Measurements from ENCODE around the gene SLC35F1.

SLC35F1 gene

DNA sequence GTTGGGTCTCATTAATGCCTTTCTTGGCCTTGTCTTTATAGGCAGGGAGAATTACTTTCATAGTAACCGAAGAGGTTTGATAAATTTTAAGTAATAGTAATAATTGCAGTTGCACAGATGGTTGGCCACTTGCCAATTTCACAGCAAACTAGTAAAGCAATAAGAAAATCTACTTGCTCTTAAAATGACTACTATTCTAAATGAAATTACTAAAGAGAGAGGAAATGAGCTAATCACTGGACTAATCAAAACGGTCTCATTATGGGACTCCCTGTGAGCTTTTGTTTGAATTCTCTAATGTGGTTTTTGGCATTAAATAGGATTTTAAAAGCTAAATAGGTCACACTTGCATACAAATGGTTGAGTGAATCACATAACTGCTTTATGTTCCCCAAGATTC is 413.6 kb downstream of the SLC35F1 start:
- Histone ChIP-seq H3K27me3 (ENCODE audit: control insufficient read depth, insufficient read depth, low read length) (no peaks in the 10 kb centered on the region), H3K9ac (ENCODE audit: low read length) (no peak overlapping the region), H3K27ac (ENCODE audit: low read depth, low read length) (no peak overlapping the region), H3K4me1 (ENCODE audit: control insufficient read depth, insufficient read depth, low read length) (peaks cover 40% of the 10 kb centered on the region), H3K4me3 (ENCODE audit: low read length) (no peak overlapping the region), H3K36me3 (ENCODE audit: control insufficient read depth, insufficient read depth, low read length) (no peaks in the 10 kb centered on the region)

DNA sequence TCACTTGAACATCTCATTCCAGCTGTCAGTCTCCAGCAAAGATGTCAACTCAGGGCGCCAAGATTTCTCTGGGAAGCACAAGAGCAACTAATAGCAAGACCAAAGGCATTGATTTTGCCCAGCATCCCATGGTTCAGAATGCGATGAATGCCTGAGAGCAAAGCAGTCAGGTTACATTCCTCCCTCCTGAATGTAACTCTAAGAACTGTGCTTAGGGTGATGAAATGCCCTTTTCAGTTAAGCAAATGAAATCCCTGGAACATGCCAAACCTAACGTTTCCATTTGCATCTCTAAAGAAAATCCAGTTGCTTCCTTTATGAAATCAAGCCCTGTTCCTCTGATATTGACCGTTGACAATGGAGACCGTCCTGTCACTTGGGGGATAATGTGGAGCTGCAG is 417.1 kb downstream of the SLC35F1 start:
- H3K36me3 ChIP-seq (ENCODE audit: control insufficient read depth, insufficient read depth, low read length), result no peaks in the 10 kb centered on the region
- peaks cover 29% of the 10 kb centered on the region for H3K4me1 ChIP-seq (ENCODE audit: control insufficient read depth, insufficient read depth, low read length)
- no peak overlapping the region for H3K4me3 ChIP-seq (ENCODE audit: low read length)
- H3K9ac ChIP-seq (ENCODE audit: low read length), result no peak overlapping the region
- H3K27me3 ChIP-seq (ENCODE audit: control insufficient read depth, insufficient read depth, low read length), result no peaks in the 10 kb centered on the region
- no peak overlapping the region for H3K27ac ChIP-seq (ENCODE audit: low read depth, low read length)

- Histone ChIP-seq H3K4me3 (ENCODE audit: low read length) (no peak overlapping the region), H3K27ac (ENCODE audit: low read depth, low read length) (peak overlapping the region; percentile 73), H3K36me3 (ENCODE audit: control insufficient read depth, insufficient read depth, low read length) (no peaks in the 10 kb centered on the region), H3K4me1 (ENCODE audit: control insufficient read depth, insufficient read depth, low read length) (peaks cover 21% of the 10 kb centered on the region), H3K9ac (ENCODE audit: low read length) (no peak overlapping the region), H3K27me3 (ENCODE audit: control insufficient read depth, insufficient read depth, low read length) (no peaks in the 10 kb centered on the region)
These were observed 418.3 kb downstream of the SLC35F1 start for GRCh38 chr6:118325220-118325860.

DNA sequence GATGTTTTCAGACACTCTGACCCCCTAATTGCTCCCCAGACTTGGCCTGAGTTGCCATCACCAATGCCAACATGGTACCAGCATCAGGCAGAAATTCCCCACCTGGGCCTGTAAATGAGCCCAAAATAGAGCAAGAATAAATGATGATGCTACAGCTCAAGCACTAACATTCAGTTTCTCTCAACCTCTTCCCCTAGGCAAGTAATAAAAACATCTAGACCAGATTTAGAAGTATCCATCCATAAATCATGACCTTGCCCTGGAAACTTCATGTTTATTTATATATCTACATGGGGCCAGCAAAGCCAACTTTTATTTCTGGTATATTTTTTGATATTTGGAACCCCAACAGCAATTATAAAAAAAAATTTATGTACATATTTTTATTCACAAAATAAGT is 419.6 kb downstream of the SLC35F1 start:
- Histone ChIP-seq H3K27ac (ENCODE audit: low read depth, low read length) (peak overlapping the region; percentile 16), H3K9ac (ENCODE audit: low read length) (no peak overlapping the region), H3K36me3 (ENCODE audit: control insufficient read depth, insufficient read depth, low read length) (no peaks in the 10 kb centered on the region), H3K27me3 (ENCODE audit: control insufficient read depth, insufficient read depth, low read length) (no peaks in the 10 kb centered on the region), H3K4me3 (ENCODE audit: low read length) (no peak overlapping the region), H3K4me1 (ENCODE audit: control insufficient read depth, insufficient read depth, low read length) (peaks cover 18% of the 10 kb centered on the region)

DNA sequence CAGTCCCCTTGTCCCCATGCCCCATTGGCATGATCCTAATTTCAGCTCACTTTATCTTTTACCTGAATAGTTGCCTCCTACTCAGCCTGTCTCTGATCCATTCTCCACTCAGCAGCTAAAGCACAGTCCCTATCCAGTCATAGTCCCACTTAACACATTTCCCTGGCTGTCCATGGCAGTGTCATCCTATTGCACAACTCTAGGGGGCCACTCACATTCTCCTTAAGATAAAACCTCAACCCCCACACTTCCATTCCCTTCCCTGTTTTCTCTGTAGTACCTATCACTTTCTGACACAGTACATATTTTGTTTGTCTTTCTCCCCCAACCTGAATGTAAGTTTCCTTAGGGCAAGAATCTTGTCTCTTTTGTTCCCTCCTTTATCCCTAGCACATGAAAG is 420.2 kb downstream of the SLC35F1 start:
- Histone ChIP-seq H3K27ac (ENCODE audit: low read depth, low read length) (peak overlapping the region; percentile 66), H3K4me1 (ENCODE audit: control insufficient read depth, insufficient read depth, low read length) (peaks cover 18% of the 10 kb centered on the region), H3K4me3 (ENCODE audit: low read length) (no peak overlapping the region), H3K27me3 (ENCODE audit: control insufficient read depth, insufficient read depth, low read length) (no peaks in the 10 kb centered on the region), H3K9ac (ENCODE audit: low read length) (no peak overlapping the region), H3K36me3 (ENCODE audit: control insufficient read depth, insufficient read depth, low read length) (no peaks in the 10 kb centered on the region)

- no peaks in the 10 kb centered on the region for H3K36me3 ChIP-seq (ENCODE audit: control insufficient read depth, insufficient read depth, low read length)
- H3K9ac ChIP-seq (ENCODE audit: low read length), result no peak overlapping the region
- no peak overlapping the region for H3K27ac ChIP-seq (ENCODE audit: low read depth, low read length)
- peaks cover 11% of the 10 kb centered on the region for H3K4me1 ChIP-seq (ENCODE audit: control insufficient read depth, insufficient read depth, low read length)
- H3K27me3 ChIP-seq (ENCODE audit: control insufficient read depth, insufficient read depth, low read length), result no peaks in the 10 kb centered on the region
- no peak overlapping the region for H3K4me3 ChIP-seq (ENCODE audit: low read length)
These were observed 426.7 kb downstream of the SLC35F1 start for GRCh38 chr6:118333772-118334171.

DNA sequence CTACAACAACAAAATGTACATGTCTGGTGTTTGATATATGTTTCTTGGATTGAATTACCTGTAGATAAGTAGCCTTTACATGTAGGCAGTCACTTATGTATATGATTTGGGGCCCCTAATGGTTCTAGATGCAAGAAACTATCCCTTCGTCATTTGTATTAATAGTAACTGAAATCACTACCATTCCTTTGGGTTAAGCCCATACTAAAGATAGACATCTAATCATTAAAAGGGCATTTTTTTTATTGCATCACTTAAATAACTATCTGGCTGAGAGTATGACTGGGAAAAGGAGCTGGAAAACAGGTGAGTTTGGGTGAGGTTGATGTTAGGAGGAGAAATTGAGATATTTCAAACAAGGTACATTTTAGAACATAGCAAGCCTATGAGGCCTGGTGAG is 427.6 kb downstream of the SLC35F1 start:
- H3K4me1 ChIP-seq (ENCODE audit: control insufficient read depth, insufficient read depth, low read length), result peaks cover 11% of the 10 kb centered on the region
- no peak overlapping the region for H3K27ac ChIP-seq (ENCODE audit: low read depth, low read length)
- no peaks in the 10 kb centered on the region for H3K36me3 ChIP-seq (ENCODE audit: control insufficient read depth, insufficient read depth, low read length)
- H3K9ac ChIP-seq (ENCODE audit: low read length), result no peak overlapping the region
- no peaks in the 10 kb centered on the region for H3K27me3 ChIP-seq (ENCODE audit: control insufficient read depth, insufficient read depth, low read length)
- no peak overlapping the region for H3K4me3 ChIP-seq (ENCODE audit: low read length)

- Histone ChIP-seq H3K4me1 (ENCODE audit: control insufficient read depth, insufficient read depth, low read length) (peaks cover 11% of the 10 kb centered on the region), H3K4me3 (ENCODE audit: low read length) (no peak overlapping the region), H3K9ac (ENCODE audit: low read length) (no peak overlapping the region), H3K36me3 (ENCODE audit: control insufficient read depth, insufficient read depth, low read length) (no peaks in the 10 kb centered on the region), H3K27ac (ENCODE audit: low read depth, low read length) (no peak overlapping the region), H3K27me3 (ENCODE audit: control insufficient read depth, insufficient read depth, low read length) (no peaks in the 10 kb centered on the region)
These were observed 428.3 kb downstream of the SLC35F1 start for GRCh38 chr6:118335325-118335816.

- Histone ChIP-seq H3K36me3 (ENCODE audit: control insufficient read depth, insufficient read depth, low read length) (no peaks in the 10 kb centered on the region), H3K9ac (ENCODE audit: low read length) (no peak overlapping the region), H3K27me3 (ENCODE audit: control insufficient read depth, insufficient read depth, low read length) (no peaks in the 10 kb centered on the region), H3K27ac (ENCODE audit: low read depth, low read length) (no peak overlapping the region), H3K4me3 (ENCODE audit: low read length) (no peak overlapping the region), H3K4me1 (ENCODE audit: control insufficient read depth, insufficient read depth, low read length) (no peaks in the 10 kb centered on the region)
These were observed 437.1 kb downstream of the SLC35F1 start for GRCh38 chr6:118344014-118344670.

DNA sequence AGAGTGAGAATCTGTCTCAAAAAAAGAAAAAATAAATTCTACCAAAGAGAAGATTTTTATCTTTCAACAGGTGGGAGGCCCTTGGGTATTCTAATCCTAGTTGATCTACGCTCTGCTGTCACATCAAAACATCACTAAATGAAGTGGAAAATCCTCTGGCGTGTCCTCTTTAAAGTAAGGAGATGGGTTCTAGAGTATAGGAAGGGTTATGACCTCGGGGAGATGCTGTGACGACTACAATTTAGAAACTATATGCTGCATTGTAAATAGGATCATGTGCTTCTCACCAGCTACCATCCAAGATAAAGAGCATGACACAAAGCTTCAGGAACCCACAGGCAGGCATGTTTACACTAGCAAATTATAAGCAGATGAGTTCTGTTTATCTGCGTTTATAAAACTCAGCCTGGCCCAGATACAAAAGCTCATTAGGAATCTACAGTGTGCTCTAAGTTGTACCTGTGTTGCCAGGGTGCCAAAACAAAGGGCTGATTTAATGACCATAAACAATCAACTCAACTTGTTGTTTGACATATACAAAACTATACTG is 443.9 kb downstream of the SLC35F1 start:
- peak overlapping the region; percentile 10 for H3K27ac ChIP-seq (ENCODE audit: low read depth, low read length)

DNA sequence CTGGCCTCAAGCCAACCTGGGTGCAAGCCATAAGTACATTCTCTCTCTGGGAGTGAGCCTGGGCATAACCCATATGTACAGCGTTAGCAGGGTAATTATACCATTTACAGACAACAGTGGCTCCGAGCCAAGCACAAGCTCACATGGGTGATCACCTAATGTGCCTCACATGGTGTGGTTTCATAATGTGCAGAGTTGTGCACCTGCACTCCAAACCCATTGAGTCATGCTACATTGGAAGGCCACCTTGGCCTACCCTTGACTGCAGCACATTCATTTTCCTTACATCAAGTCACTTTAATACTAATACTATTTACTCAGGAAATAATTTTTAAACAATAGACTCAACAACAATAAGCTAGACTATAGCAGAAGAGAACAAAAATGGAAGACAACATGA is 446.5 kb downstream of the SLC35F1 start:
- H3K27ac ChIP-seq (ENCODE audit: low read depth, low read length), result peak overlapping the region; percentile 30
- peaks cover 16% of the 10 kb centered on the region for H3K4me1 ChIP-seq (ENCODE audit: control insufficient read depth, insufficient read depth, low read length)
- H3K4me3 ChIP-seq (ENCODE audit: low read length), result no peak overlapping the region
- no peaks in the 10 kb centered on the region for H3K27me3 ChIP-seq (ENCODE audit: control insufficient read depth, insufficient read depth, low read length)
- H3K36me3 ChIP-seq (ENCODE audit: control insufficient read depth, insufficient read depth, low read length), result no peaks in the 10 kb centered on the region
- no peak overlapping the region for H3K9ac ChIP-seq (ENCODE audit: low read length)

More for the DNA sequence above, 443.9 kb downstream of the SLC35F1 start:
- H3K4me3 ChIP-seq (ENCODE audit: low read length), result no peak overlapping the region
- H3K9ac ChIP-seq (ENCODE audit: low read length), result no peak overlapping the region
- no peaks in the 10 kb centered on the region for H3K27me3 ChIP-seq (ENCODE audit: control insufficient read depth, insufficient read depth, low read length)
- no peaks in the 10 kb centered on the region for H3K36me3 ChIP-seq (ENCODE audit: control insufficient read depth, insufficient read depth, low read length)
- H3K4me1 ChIP-seq (ENCODE audit: control insufficient read depth, insufficient read depth, low read length), result peaks cover 13% of the 10 kb centered on the region

DNA sequence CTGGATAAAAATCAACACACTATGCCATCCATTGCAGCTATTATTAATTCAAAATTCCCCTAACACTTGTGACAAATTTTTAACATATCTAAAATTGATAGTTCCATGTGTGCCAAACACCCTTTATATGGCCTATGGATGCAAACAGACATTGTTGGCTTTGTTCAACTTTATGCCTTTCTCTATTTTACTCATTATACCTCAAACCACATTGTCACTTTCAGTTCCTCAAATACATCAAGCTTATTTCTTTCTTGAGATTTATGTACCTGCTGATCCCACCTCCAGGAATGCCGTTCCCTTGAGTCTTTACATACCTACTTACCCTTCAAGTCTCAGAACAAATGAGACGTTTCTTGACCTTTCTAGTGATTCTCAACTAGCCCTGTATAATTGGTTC is 447.6 kb downstream of the SLC35F1 start:
- Histone ChIP-seq H3K36me3 (ENCODE audit: control insufficient read depth, insufficient read depth, low read length) (no peaks in the 10 kb centered on the region), H3K27ac (ENCODE audit: low read depth, low read length) (no peak overlapping the region)

DNA sequence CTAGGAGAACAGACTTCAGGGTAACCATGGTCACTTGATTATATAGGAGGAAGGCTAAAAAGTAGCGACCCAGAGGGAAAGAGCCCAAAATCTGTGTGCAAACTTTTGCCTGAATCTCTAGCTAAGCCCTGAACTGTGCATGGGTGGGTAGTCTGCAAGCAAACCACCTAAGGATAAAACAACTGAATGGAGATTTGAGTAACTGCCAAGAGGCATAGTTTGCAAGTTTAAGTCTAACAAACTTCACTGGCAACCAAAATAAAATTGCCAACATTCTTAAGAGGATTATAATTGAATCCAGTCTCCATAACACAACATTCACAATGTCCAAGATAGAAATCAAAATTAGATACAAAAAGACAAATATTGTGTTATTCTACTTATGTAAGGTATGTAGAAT is 449.0 kb downstream of the SLC35F1 start:
- H3K4me1 ChIP-seq (ENCODE audit: control insufficient read depth, insufficient read depth, low read length), result peaks cover 16% of the 10 kb centered on the region
- H3K36me3 ChIP-seq (ENCODE audit: control insufficient read depth, insufficient read depth, low read length), result no peaks in the 10 kb centered on the region
- no peak overlapping the region for H3K4me3 ChIP-seq (ENCODE audit: low read length)
- H3K9ac ChIP-seq (ENCODE audit: low read length), result no peak overlapping the region
- no peaks in the 10 kb centered on the region for H3K27me3 ChIP-seq (ENCODE audit: control insufficient read depth, insufficient read depth, low read length)
- no peak overlapping the region for H3K27ac ChIP-seq (ENCODE audit: low read depth, low read length)

More for the DNA sequence above, 447.6 kb downstream of the SLC35F1 start:
- H3K27me3 ChIP-seq (ENCODE audit: control insufficient read depth, insufficient read depth, low read length), result no peaks in the 10 kb centered on the region
- H3K4me1 ChIP-seq (ENCODE audit: control insufficient read depth, insufficient read depth, low read length), result peaks cover 16% of the 10 kb centered on the region
- no peak overlapping the region for H3K9ac ChIP-seq (ENCODE audit: low read length)
- H3K4me3 ChIP-seq (ENCODE audit: low read length), result no peak overlapping the region
